H1 (cell line): ENCODE data around the gene PSKH1. TPM values are rescaled to one million over a fixed set of nuclear protein-coding genes. Genes with fewer than 3 reads are reported as not detected.
A peak's percentile ranks its signal among the peaks of the same experiment; 100 is the strongest.

ENCODE experiments used
- CTCF ChIA-PET: fragments of 300-600 bp; sonication (Branson Sonifier 250); formaldehyde crosslinking; loops from one replicate; lab custom pipeline; 2021; ENCODE audit not compliant: partially characterized antibody; lab: Charles Lee
- POLR2A ChIA-PET: fragments of 300-600 bp; sonication (Branson Sonifier 250); formaldehyde crosslinking; loops from one replicate; lab custom pipeline; 2021; ENCODE audit warnings: inconsistent platforms; ENCODE audit not compliant: partially characterized antibody; lab: Charles Lee
- DNase-seq, 2 experiments: peaks; one replicate each; pipeline versions ENCODE4 v3.0.0 to v3.0.0-alpha.2; 2010 to 2022; ENCODE audit warnings: low spot score in 2 of 2, low read depth in 1 of 2, mixed read lengths in 1 of 2
- FAIRE-seq: peaks from 2 replicates; lab custom pipeline; 2011; peaks lifted over from hg19 to GRCh38; lab: Jason Lieb, UNC
- H2AFZ ChIP-seq: 2 replicates; pipeline ENCODE4 v1.8.1; 2012; ENCODE audit warnings: low read length, inconsistent platforms
- H2AK5ac ChIP-seq: 2 replicates; pipeline ENCODE4 v1.6.1; 2013; ENCODE audit warnings: low read depth, low read length
- H2BK120ac ChIP-seq: replicated peaks from 2 replicates; pipeline ENCODE3; 2013; ENCODE audit warnings: low read depth, low read length, inconsistent platforms
- H2BK12ac ChIP-seq: 2 replicates; pipeline ENCODE4 v1.6.1; 2013; ENCODE audit warnings: low read depth, low read length
- H2BK15ac ChIP-seq: 2 replicates; pipeline ENCODE4 v1.6.1; 2013; ENCODE audit warnings: low read length
- H2BK20ac ChIP-seq: 2 replicates; pipeline ENCODE4 v1.6.1; 2013; ENCODE audit warnings: low read length
- H2BK5ac ChIP-seq: 2 replicates; pipeline ENCODE4 v1.6.1; 2013; ENCODE audit warnings: low read depth, low read length
- H3K14ac ChIP-seq: 2 replicates; pipeline ENCODE4 v1.6.1; 2013; ENCODE audit warnings: inconsistent platforms; ENCODE audit not compliant: insufficient read length
- H3K18ac ChIP-seq: 2 replicates; pipeline ENCODE4 v1.6.1; 2013; ENCODE audit warnings: low read length; ENCODE audit errors: extremely low read depth
- H3K23ac ChIP-seq: 2 replicates; pipeline ENCODE4 v1.6.1; 2013; ENCODE audit warnings: inconsistent platforms; ENCODE audit not compliant: insufficient read length
- H3K23me2 ChIP-seq: 2 replicates; pipeline ENCODE4 v1.6.1; 2013; ENCODE audit warnings: low read depth, low read length
- H3K27ac ChIP-seq: 2 replicates; pipeline ENCODE4 v1.6.1; 2011; ENCODE audit warnings: low read depth, low read length, inconsistent platforms
- H3K27me3 ChIP-seq, 4 experiments: replicated peaks in 1 of 4; 1 replicate in 1 of 4; 2 replicates in 3 of 4; pipeline versions ENCODE4 v1.6.1 to v1.8.1; 2011 to 2013; ENCODE audit warnings: low read length in 3 of 4, mild to moderate bottlenecking in 3 of 4, inconsistent platforms in 2 of 4, mixed read lengths in 2 of 4, moderate library complexity in 1 of 4; ENCODE audit not compliant: control insufficient read depth in 3 of 4, insufficient read depth in 3 of 4; ENCODE audit errors: extremely low read depth in 1 of 4
- H3K36me3 ChIP-seq, 4 experiments: 2 replicates each; pipeline versions ENCODE4 v1.6.1 to v1.8.1; 2011 to 2013; ENCODE audit warnings: mild to moderate bottlenecking in 4 of 4, low read length in 3 of 4, moderate library complexity in 2 of 4, control low read depth in 1 of 4, inconsistent platforms in 1 of 4; ENCODE audit not compliant: insufficient read depth in 4 of 4, control insufficient read depth in 2 of 4
- H3K4ac ChIP-seq: replicated peaks from 2 replicates; pipeline ENCODE3; 2013; ENCODE audit warnings: low read length, low read depth, mixed read lengths, inconsistent platforms; ENCODE audit not compliant: insufficient read length
- H3K4me1 ChIP-seq, 4 experiments: replicated peaks in 1 of 4; 1 replicate in 1 of 4; 2 replicates in 3 of 4; pipeline versions ENCODE4 v1.6.1 to v1.8.1; 2011 to 2013; ENCODE audit warnings: low read length in 3 of 4, inconsistent platforms in 2 of 4, mixed read lengths in 1 of 4; ENCODE audit not compliant: insufficient read depth in 4 of 4, control insufficient read depth in 3 of 4
- H3K4me2 ChIP-seq, 2 experiments: 2 replicates each; pipeline versions ENCODE4 v1.6.1 to v1.8.1; 2011 to 2013; ENCODE audit warnings: low read depth in 2 of 2, low read length in 2 of 2, control low read depth in 1 of 2, inconsistent platforms in 1 of 2, mild to moderate bottlenecking in 1 of 2; ENCODE audit not compliant: insufficient read depth in 1 of 2
- H3K4me3 ChIP-seq, 4 experiments: fragments of 200-600, 300-600 bp in 1 of 4; sonication (generic), shearing (Covaris generic), sonication (Bioruptor Twin) in 1 of 4; 2 replicates each; pipeline versions ENCODE4 v1.5.1 to v1.8.1; 2011 to 2016; ENCODE audit warnings: low read length in 4 of 4, low read depth in 3 of 4, control low read depth in 2 of 4, inconsistent platforms in 2 of 4, mild to moderate bottlenecking in 2 of 4, mixed read lengths in 1 of 4, moderate library complexity in 1 of 4; ENCODE audit not compliant: insufficient read depth in 2 of 4; ENCODE audit errors: extremely low read depth in 1 of 4
- H3K56ac ChIP-seq: replicated peaks from 2 replicates; pipeline ENCODE3; 2013; ENCODE audit warnings: low read depth, mild to moderate bottlenecking, mixed read lengths, low read length, inconsistent platforms; ENCODE audit not compliant: insufficient read length
- H3K79me1 ChIP-seq: 2 replicates; pipeline ENCODE4 v1.6.1; 2013; ENCODE audit warnings: low read depth, low read length, control low read depth
- H3K79me2 ChIP-seq, 2 experiments: 2 replicates each; pipeline versions ENCODE4 v1.6.1 to v1.8.1; 2012 to 2013; ENCODE audit warnings: low read length in 2 of 2, mild to moderate bottlenecking in 2 of 2, inconsistent platforms in 1 of 2; ENCODE audit not compliant: insufficient read depth in 2 of 2, control insufficient read depth in 1 of 2
- H3K9ac ChIP-seq, 4 experiments: replicated peaks in 1 of 4; 1 replicate in 1 of 4; 2 replicates in 3 of 4; pipeline versions ENCODE4 v1.6.1 to v1.8.1; 2011 to 2013; ENCODE audit warnings: low read depth in 3 of 4, low read length in 3 of 4, control low read depth in 2 of 4, mild to moderate bottlenecking in 2 of 4, moderate library complexity in 2 of 4, inconsistent platforms in 1 of 4; ENCODE audit errors: extremely low read depth in 1 of 4
- H3K9me3 ChIP-seq, 2 experiments: 2 replicates each; pipeline versions ENCODE4 v1.6.1 to v1.8.1; 2012 to 2013; ENCODE audit warnings: mild to moderate bottlenecking in 2 of 2, moderate library complexity in 2 of 2, control low read depth in 1 of 2, inconsistent platforms in 1 of 2, low read depth in 1 of 2, low read length in 1 of 2, mixed read lengths in 1 of 2; ENCODE audit not compliant: insufficient read depth in 2 of 2
- H4K20me1 ChIP-seq, 2 experiments: replicated peaks in 1 of 2; 2 replicates each; pipeline versions ENCODE3 to v1.8.1; 2011 to 2013; ENCODE audit warnings: inconsistent platforms in 2 of 2, low read length in 2 of 2, mild to moderate bottlenecking in 1 of 2; ENCODE audit not compliant: insufficient read depth in 2 of 2, control insufficient read depth in 1 of 2
- H4K5ac ChIP-seq: 2 replicates; pipeline ENCODE4 v1.6.1; 2013; ENCODE audit warnings: low read length, low read depth, mixed read lengths, inconsistent platforms; ENCODE audit not compliant: insufficient read length
- H4K8ac ChIP-seq: 2 replicates; pipeline ENCODE4 v1.8.0; 2013; ENCODE audit warnings: mild to moderate bottlenecking, moderate library complexity, low read length, inconsistent platforms; ENCODE audit not compliant: insufficient read depth; ENCODE audit errors: extremely low read depth
- H4K91ac ChIP-seq: replicated peaks from 2 replicates; pipeline ENCODE3; 2013; ENCODE audit warnings: low read length, mixed read lengths, inconsistent platforms; ENCODE audit not compliant: insufficient read length
- CEBPB ChIP-seq: IDR thresholded peaks from 2 replicates; pipeline ENCODE4 v1.6.1; 2012; ENCODE audit warnings: low read depth, low read length
- CHD2 ChIP-seq: IDR thresholded peaks from 2 replicates; pipeline ENCODE4 v1.6.1; 2012; ENCODE audit warnings: low read length, improper control_type of control experiment
- CTBP2 ChIP-seq: IDR thresholded peaks from 2 replicates; pipeline ENCODE4 v1.7.0; 2011; ENCODE audit warnings: borderline replicate concordance, mild to moderate bottlenecking, moderate library complexity, mixed read lengths, low read length; ENCODE audit not compliant: insufficient read depth, insufficient read length
- EP300 ChIP-seq, 2 experiments: IDR thresholded peaks; 1 replicate in 1 of 2; 2 replicates in 1 of 2; pipeline ENCODE4 v1.6.1; 2011 to 2012; ENCODE audit warnings: low read depth in 2 of 2, low read length in 2 of 2, mild to moderate bottlenecking in 2 of 2, borderline replicate concordance in 1 of 2, inconsistent platforms in 1 of 2, moderate library complexity in 1 of 2
- HDAC2 ChIP-seq, 2 experiments: fragments of 300-600 bp in 1 of 2; sonication (generic) in 1 of 2; IDR thresholded peaks; 2 replicates each; pipeline ENCODE4 v1.6.1; 2011 to 2012; ENCODE audit warnings: low read depth in 2 of 2, low read length in 2 of 2, mild to moderate bottlenecking in 2 of 2, moderate library complexity in 2 of 2, borderline replicate concordance in 1 of 2, inconsistent platforms in 1 of 2
- HDAC6 ChIP-seq: IDR thresholded peaks from one replicate; pipeline ENCODE4 v1.7.1; 2012; ENCODE audit warnings: low read depth, mild to moderate bottlenecking, inconsistent platforms, low read length, moderate library complexity
- NRF1 ChIP-seq: IDR thresholded peaks from 2 replicates; pipeline ENCODE4 v1.6.1; 2011; ENCODE audit warnings: mild to moderate bottlenecking, low read depth, low read length, improper control_type of control experiment
- POLR2AphosphoS5 ChIP-seq: IDR thresholded peaks from 2 replicates; pipeline ENCODE4 v1.6.1; 2011; ENCODE audit warnings: low read depth, low read length
- POU5F1 ChIP-seq: IDR thresholded peaks from 2 replicates; pipeline ENCODE4 v1.6.1; 2011; ENCODE audit warnings: low read depth, mild to moderate bottlenecking, low read length, moderate library complexity
- SIRT6 ChIP-seq: IDR thresholded peaks from one replicate; pipeline ENCODE4 v1.7.1; 2012; ENCODE audit warnings: low read length, inconsistent platforms
- SP2 ChIP-seq: IDR thresholded peaks from 2 replicates; pipeline ENCODE4 v1.6.1; 2012; ENCODE audit warnings: mild to moderate bottlenecking, low read length, inconsistent platforms
- SRF ChIP-seq: IDR thresholded peaks from 2 replicates; pipeline ENCODE4 v1.6.1; 2011; ENCODE audit warnings: mild to moderate bottlenecking, low read depth, low read length, moderate library complexity
- TAF1 ChIP-seq: IDR thresholded peaks from 2 replicates; pipeline ENCODE4 v1.6.1; 2011; ENCODE audit warnings: mild to moderate bottlenecking, low read depth, low read length
- TAF7 ChIP-seq: optimal IDR thresholded peaks from 2 replicates; pipeline ENCODE3; 2011; ENCODE audit warnings: low read depth, mild to moderate bottlenecking, inconsistent platforms, low read length, moderate library complexity, borderline replicate concordance
- TBP ChIP-seq: IDR thresholded peaks from 2 replicates; pipeline ENCODE4 v1.6.1; 2011; ENCODE audit warnings: low read depth, low read length, improper control_type of control experiment
- WGBS, 2 experiments: shearing (Covaris generic) in 1 of 2; methylation state at CpG; one replicate each; pipeline versions ENCODE4 v1.1.6 to v1.1.7; 2013 to 2015; ENCODE audit warnings: low lambda C conversion rate in 2 of 2, mixed read lengths in 2 of 2, inconsistent platforms in 1 of 2, low coverage in 1 of 2, missing lambda C conversion rate in 1 of 2; ENCODE audit not compliant: insufficient replicate concordance in 2 of 2, insufficient coverage in 1 of 2, insufficient read length in 1 of 2; ENCODE audit errors: extremely low coverage in 1 of 2, missing lambda C conversion rate in 1 of 2; 5-methylcytosine and 5-hydroxymethylcytosine counted together
- polyA plus RNA-seq, 7 experiments: library from polyadenylated mRNA; depleted of rRNA in 3 of 7; stranded (reverse) in 5 of 7; unstranded in 2 of 7; fragments of >200 nt in 5 of 7; fragments of 200-250 nt in 2 of 7; gene quantifications; 1 replicate in 5 of 7; 2 replicates in 1 of 7; 4 replicates in 1 of 7; pipeline versions ENCODE4 v1.2.1 to v1.2.3, GENCODE V29; 2011 to 2013; ENCODE audit warnings: missing spikeins in 2 of 7, mixed read lengths in 2 of 7
- total RNA-seq: library from RNA; stranded (reverse); fragmentation: NEBNext Ultra II Directional; extraction: Animal tissue kit (Norgen Biotek cat#: 25700); gene quantifications from 2 replicates; pipeline ENCODE4 v1.2.1, GENCODE V29; 2021

Gene PSKH1
- total and polyA plus RNA-seq, 2 of the 8 experiments (the other 6 are each of a cell fraction or from before 2014, with no cell fraction given) = 24.8 to 51.0 TPM

GRCh38 chr16:67861877-67862276 lies 31.2 kb upstream of the PSKH1 start:
- POLR2A ChIA-PET = interaction anchor here (1.8 to 7.0 kb wide), 5 partner anchors 8 to 28 kb away, joined by 6 to 100 read pairs (median 8); partner anchors contain the start of genes CENPT and NUTF2
- Histone ChIP-seq H3K4me3 (no peak overlapping the region), H2BK5ac (no peak overlapping the region), H4K91ac (no peak overlapping the region), H3K79me1 (peaks cover 46% of the 10 kb centered on the region), H3K9ac (peak overlapping the region in 1 of 4 experiments; percentile 5; a peak in 2 of 7 replicates), H3K9me3 (no peaks in the 10 kb centered on the region), H3K27me3 (no peaks in the 10 kb centered on the region), H4K5ac (no peak overlapping the region), H2BK12ac (no peak overlapping the region), H2BK20ac (no peak overlapping the region), H3K4me2 (no peak overlapping the region), H3K14ac (no peak overlapping the region), H3K56ac (no peak overlapping the region), H4K20me1 (peaks cover 30 to 51% of the 10 kb centered on the region in 2 experiments), H3K18ac (no peak overlapping the region), H2BK120ac (no peak overlapping the region), H3K27ac (no peak overlapping the region), H4K8ac (no peak overlapping the region), H3K23ac (no peak overlapping the region), H3K36me3 (peaks cover 5 to 29% (median 7%) of the 10 kb centered on the region in 4 experiments; a peak in 6 of 8 replicates), H2BK15ac (no peak overlapping the region), H3K79me2 (peaks cover 18 to 70% of the 10 kb centered on the region in 2 experiments), H2AK5ac (no peak overlapping the region), H2AFZ (no peak overlapping the region), H3K4ac (no peak overlapping the region), H3K23me2 (no peaks in the 10 kb centered on the region), H3K4me1 (peaks cover 8 to 18% (median 9%) of the 10 kb centered on the region in 4 experiments)
- 93% methylated on average over 6 of the region's 6 CpGs; no CpG with 5 or more reads in 1 of the 2 experiments for WGBS, 2 experiments
- CTCF ChIA-PET = interaction anchor here (0.9 to 12.2 kb wide), 8 partner anchors 10 to 341 kb away, joined by 3 to 123 read pairs (median 7); partner anchors contain the start of genes CENPT, NRN1L and NUTF2
- DNase-seq (no peak), FAIRE-seq (no peak)
- TF ChIP-seq HDAC2 (IDR thresholded peaks at IDR 0.05; ENCODE audit: borderline replicate concordance in 1 of 2, low read depth in 2 of 2, low read length in 2 of 2) = no peak
- TF ChIP-seq HDAC6 = no peak
- TF ChIP-seq TAF1 = no peak
- TF ChIP-seq POLR2AphosphoS5 = no peak
- TF ChIP-seq SRF = no peak
- TF ChIP-seq TBP = no peak
- TF ChIP-seq SIRT6 = no peak
- no peak for TF ChIP-seq NRF1
- TF ChIP-seq SP2 = no peak
- TF ChIP-seq CEBPB = no peak
- TF ChIP-seq TAF7 = no peak
- no peak for TF ChIP-seq CTBP2
- TF ChIP-seq POU5F1 = no peak
- TF ChIP-seq EP300 (IDR thresholded peaks at IDR 0.05; ENCODE audit: borderline replicate concordance in 1 of 2, low read depth in 2 of 2, low read length in 2 of 2) = no peak
- no peak for TF ChIP-seq CHD2
